IPS-11a (cell line): ENCODE data around the gene HDAC8.

Experiments
- H3K4me3 ChIP-seq: one replicate; pipeline ENCODE4 v1.5.1; 2013; ENCODE audit warnings: low read depth, low read length, control low read depth

HDAC8 gene

DNA sequence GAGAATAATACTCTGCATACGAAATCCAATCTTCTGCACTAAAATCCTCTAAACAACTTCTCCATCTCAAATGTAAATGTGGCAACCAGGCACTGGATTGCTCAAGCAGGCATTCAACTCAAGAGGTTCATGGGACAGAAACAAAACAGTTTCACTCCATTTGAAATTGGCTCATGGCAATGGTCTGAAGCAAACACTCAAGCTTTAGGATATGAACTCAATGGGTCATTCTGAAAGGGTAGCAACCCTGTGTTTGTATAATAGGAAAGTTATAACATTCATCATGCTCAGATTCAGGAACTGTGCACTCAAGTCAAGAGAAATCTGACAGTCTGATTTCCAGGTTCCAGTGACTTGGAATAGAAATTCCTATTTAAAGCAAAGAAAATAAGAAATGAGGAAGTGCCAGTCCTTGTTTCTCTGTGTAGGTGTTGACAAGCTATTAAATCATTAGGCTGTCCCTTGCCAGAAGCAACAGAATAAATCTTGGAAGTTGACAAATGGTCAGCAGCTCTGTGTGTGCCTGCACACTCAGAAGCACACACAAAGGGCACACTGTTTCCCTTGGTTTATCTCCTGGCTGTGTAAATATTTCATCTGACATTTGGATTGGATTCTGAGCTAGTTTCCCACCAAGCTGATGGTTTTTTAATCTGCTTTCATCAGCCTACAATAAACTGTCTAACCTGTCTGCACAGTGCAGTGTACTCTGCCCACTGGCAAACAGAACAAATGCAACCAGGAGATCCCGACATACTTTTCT is 191.0 kb downstream of the HDAC8 start:
- H3K4me3 ChIP-seq: no peak overlapping the region

DNA sequence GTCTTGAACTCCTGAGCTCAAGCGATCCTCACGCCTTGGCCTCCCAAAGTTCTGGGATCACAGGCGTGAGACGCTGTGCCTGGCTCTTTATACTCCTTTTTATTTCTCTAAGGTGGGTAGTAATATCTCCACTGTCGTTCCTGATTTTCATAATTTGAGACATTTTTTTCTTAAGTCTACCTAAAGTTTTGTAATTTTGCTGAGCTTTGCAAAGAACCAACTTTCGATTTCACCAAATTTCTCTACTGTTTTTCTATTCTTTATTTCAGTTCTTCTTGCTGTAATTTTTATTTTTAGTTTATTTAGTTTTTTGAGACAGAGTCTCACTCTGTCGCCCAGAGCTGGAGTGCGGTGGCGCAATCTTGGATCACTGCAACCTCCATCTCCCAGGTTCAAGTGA is 196.5 kb downstream of the HDAC8 start:
- H3K4me3 ChIP-seq: no peak overlapping the region

DNA sequence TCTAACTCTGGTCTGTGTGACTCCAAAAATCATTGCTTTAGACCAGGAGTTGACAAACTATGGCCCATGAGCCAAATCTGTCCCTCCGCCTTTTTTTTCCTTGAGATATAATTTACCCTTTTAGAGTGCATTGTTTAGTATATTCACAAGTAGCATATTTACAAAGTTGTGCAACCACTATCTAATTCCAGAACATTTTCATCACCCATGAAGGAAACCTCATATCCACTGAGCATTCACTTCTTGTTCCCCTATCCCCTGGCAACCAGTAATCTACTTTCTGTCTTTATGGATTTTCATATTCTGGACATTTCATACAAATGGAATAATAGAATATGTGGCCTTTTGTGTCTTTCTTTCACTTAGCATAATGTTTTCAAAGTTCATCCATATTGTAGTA is 199.5 kb downstream of the HDAC8 start:
- no peak overlapping the region for H3K4me3 ChIP-seq

DNA sequence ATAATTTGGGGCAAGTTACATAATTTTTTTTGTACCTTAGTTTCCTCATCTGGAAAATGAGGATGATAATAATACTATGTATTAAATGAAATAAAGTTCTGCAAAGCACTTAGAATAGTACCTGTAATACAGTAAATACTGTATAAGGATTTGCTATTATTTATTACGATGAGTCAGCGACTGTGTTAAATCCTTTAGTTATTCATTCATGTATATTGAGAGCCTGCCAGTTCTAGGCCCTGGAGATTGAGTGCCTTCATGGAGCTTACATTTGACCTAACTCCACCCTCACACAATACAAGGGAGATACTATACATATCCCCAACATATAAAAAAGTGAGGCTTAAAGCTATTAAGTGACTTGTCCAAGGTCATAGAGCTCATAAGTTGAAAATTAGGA is 199.9 kb downstream of the HDAC8 start:
- H3K4me3 ChIP-seq: no peak overlapping the region

DNA sequence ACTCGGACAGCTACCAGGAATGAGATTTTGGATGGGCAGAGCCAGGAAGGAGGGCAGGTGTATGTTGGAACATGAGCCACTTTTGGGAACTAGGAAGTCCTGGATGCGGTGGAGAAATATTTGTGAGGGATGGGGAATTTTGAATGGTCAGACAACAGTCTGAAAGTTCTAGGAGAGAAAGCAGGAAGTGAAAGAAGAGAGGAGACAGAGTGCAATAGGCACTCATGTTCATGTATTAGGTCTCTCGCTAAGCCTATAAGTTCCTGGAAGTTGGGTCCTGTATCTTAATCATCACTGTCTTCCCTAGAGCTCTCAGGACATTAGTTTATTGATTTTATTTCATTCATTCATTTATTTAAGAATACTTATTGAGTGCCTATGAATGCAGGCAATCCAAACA is 201.2 kb downstream of the HDAC8 start:
- H3K4me3 ChIP-seq: no peak overlapping the region

DNA sequence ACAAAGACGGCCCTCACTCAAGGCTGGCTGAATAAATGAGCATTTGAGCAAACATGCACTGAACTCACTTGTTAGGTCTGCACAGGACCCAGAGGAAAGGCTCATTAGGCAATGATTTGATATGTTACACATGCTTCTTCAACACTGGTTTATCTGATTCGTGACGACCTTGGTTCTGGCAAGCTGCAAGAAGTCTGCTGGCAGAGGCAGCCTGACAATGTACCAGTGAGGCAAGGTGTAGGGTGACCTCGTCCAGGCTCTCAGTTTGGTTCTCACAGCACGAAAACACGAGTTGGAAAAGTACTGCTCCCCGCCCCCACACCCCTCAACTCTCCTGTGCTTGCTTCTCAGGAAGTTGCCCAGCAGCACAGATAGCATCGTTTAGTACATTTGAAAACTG is 203.8 kb downstream of the HDAC8 start:
- no peak overlapping the region for H3K4me3 ChIP-seq

DNA sequence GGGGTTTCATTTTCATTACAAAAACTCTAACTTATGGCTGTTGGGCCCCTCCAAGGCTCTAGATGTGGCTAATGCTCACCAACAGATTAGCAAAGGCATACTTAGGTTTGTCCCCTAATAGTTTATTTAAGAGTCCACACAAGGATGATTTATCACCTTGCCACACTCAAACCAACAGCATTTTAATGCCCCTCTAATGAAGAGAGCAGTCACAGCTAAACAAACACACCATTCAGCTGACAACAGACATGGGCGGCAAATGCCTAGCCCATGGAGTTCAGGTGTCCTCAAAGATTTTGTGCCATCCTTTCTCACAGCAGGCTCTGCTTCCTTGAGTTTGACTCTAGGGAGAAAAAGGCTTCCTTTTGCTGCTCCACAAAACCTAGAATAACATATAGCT is 205.1 kb downstream of the HDAC8 start:
- no peak overlapping the region for H3K4me3 ChIP-seq

DNA sequence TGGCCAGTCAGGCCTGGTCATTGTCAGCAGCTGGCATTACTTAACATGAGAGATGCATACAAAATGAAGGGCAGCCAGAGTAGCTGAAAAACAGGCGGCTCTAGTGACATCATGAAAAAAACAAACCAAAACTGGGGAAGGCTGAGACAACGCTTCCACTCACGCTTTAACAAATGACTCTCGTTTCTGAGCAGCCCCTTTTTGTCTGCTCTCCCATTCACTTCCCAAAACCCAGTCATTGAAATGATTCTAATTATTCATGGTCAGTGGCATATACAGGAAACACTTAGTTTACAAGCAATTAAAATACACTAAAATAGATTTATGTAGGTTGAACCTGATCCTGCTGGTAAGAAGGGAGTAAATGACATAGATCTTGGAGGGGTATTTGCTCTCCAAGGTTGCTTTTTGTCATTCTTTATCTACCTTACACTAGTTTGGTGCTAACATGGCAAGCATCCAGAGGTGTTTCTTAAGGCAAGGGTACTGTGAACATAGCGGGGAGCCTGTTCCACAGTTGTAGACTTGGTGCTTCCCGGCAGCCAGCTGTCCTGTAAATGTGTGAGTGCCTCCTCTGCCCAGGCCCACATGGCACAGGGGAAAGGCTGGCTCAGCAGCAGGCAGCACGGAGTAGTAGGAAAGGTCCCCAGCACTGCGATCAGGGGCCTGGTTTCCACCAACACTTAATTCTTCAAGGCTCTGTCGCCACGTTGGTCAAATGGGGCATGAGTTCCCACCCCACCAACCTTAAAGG is 205.8 kb downstream of the HDAC8 start:
- no peak overlapping the region for H3K4me3 ChIP-seq

DNA sequence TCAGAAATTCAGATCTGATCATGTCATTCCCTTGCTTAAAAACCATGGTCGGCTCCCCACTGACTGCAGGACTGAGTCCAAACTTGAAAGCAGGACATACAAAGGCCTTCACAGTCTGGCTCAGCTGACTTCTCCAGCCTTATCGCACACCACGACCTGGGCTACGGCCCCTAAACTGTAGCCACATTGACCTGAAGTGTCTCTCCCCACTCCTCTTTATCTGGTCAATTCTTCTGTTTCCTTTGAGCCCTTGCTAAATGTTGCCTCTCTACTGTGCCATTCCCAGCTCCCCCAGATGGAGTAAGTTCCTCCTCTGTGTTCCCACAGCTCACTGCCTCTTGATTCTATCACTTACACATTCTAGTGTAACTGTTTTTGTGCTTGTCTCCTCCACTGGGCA is 206.5 kb downstream of the HDAC8 start:
- no peak overlapping the region for H3K4me3 ChIP-seq

DNA sequence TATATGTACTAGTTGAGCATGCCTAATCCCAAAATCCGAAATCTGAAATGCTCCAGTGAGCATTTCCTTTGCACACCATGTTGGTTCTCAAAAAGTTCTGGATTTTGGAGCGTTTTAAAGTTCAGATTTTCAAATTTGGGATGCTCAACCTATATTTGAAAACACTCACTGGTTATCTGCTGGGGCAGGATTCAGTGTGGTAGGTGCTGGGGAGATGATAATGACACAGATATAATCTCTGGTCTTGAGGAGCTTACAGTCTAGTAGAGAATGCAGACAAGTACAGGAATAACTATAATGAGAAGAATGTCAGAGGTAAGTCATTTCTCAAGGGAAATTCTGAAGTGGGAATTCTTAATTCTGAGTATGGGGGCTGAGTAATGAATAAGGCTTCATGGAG is 207.5 kb downstream of the HDAC8 start:
- no peak overlapping the region for H3K4me3 ChIP-seq

DNA sequence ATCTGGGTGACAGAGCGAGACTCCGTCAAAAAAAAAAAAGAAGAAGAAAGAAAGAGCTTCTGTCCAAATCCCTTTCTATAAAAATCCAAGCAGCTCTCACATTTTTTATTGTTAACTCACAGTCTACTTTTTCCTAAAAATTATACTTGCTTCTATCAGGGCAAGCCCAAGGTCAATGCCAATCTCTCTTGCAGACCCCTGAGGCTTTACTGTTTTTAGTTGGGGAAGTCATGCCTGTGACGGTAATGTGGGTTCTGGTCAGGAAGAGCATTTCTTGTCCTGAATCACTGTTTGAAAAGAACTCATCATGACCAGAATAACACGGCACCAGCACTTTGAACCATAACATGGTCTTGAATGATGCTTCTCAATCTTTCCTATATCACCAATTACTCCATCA is 212.3 kb downstream of the HDAC8 start:
- no peak overlapping the region for H3K4me3 ChIP-seq

DNA sequence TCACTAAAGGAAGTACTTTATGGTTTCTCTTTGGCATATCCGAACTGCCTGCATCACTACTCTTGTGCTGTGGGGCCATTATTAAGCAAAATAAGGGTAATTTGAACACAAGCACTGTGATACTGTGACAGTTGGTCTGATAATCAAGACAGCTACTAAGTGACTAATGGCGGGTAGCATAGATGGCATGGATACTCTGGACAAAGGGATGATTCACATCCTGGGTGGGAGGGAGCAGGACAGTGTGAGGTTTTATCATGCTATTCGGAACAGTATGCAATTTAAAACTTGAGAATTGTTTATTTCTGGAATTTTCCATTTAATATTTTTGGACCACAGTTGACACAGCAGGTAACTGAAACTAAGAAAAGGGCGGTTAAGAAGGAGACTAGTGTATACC is 214.3 kb downstream of the HDAC8 start:
- H3K4me3 ChIP-seq: no peak overlapping the region

DNA sequence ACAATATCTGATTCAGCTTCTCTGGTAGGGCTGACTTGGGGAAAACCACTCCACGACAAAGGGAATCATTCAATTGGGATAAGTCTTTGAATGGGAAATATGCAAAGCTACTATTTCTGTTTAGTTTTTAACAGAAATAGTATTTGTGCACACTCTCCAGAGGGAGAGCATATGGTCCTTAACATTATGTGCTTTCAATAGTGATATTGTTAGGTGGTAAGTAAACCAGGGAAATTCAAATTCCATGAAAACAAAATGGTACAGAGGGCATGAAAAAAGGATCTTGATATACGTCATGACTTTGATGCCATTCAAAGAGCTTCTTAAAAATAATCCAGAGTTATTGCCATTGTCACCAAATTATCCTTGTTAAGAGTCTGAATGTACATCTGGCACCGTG is 219.9 kb downstream of the HDAC8 start:
- no peak overlapping the region for H3K4me3 ChIP-seq

DNA sequence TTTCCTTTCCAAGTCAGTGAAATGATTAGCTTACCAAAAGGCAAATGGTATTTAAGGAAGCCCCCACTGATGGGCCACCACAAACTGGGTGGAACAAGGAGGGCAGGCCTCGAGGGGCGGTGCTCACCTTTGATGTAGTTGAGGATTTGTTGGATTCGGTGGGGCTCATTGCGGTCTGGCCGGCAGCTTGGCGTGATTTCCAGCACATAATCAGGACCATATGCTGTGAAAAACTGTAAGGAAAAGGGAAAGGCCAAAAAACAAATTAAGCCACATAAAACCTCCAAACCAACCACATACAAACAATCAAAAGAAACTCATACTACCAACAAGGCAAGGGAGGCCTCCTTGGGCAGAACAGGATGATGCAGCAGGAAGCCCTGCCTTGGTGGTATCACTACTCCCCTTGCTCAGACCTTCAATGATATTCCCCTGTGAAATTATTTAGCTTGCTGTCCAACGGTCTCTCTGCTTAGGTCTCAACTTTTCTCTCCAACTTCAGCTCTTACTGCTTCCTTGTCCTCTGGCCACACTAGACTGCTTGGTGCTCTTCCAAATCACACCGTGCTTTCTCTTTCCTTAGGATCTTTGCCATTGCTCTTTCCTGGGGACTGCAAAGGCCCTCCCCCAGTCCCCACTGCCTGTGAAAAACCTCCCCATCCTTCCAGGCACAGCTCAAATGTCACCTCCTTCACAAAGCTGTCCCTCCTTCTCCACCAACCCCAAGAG is 220.9 kb downstream of the HDAC8 start:
- H3K4me3 ChIP-seq: no peak overlapping the region

DNA sequence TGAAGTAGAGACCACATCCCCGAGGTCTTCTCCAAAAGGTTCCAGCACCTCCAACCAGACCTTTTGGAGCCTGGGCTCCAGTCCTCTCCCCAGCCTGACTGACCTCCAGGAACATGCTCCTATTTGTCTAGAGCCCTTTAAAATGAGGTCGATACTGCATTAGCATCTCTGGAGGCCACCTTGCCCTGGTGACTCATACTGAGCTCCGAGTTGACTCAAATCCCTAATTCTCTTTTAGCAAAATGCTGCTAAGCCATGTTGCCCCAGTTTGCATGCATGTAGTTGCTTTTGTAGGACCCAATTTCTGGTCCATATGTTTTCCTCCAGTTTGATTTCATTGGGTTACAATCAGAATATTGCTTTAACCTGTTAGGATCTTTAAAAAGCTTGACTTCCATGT is 223.5 kb downstream of the HDAC8 start:
- no peak overlapping the region for H3K4me3 ChIP-seq

DNA sequence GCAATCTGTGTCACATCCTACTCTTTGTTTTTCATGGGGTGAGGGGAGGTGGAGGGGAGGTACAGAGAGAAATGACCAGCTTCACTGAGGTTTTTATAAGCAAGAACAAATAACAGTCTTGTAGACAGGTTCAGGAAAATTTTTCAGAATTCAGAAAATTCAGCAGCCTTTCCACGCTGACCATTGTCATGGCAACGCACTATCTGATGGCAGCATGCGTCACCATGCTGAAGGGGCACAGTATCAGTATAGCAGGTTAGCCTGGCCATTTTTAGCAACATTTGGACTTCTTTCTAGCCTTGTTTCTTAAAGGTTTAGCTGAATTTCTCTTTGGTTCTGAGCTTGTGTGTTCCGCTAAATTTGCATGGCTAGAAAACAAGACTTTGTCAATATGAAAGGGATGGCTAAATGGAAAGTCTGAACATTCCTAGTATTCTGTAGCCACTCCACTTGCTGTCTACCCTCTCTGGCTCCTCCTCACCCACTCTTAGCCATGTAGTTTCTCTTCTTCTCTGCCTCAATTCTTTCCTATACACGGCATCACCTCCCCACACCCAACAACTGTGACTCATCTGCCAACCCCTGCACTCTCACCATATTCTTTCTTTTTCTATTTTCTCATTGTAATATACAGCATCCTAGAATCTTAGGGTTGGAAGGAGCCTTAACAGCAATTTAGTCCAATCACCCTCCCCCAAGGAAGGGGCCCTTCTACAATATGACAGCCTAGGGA is 224.2 kb downstream of the HDAC8 start:
- H3K4me3 ChIP-seq: no peak overlapping the region

DNA sequence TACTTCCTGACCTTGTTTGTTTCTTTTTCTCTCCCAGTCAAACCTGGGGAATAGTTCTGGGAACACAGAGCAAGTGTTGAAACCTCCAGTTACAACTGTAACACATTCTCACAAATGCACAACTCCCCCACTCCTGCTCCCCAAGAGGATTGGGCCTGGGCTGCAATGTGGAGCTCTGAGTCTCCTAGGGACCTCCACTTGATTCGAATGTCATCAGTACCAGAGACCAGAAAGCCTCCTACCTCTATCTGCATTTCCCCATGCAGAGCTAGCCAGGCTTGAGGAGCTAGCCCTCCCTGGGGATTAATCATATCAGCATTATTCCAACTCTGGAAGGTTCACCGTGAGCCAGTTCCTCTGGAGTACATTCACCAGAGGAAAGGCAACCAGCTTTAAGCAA is 225.3 kb downstream of the HDAC8 start:
- H3K4me3 ChIP-seq: no peak overlapping the region

DNA sequence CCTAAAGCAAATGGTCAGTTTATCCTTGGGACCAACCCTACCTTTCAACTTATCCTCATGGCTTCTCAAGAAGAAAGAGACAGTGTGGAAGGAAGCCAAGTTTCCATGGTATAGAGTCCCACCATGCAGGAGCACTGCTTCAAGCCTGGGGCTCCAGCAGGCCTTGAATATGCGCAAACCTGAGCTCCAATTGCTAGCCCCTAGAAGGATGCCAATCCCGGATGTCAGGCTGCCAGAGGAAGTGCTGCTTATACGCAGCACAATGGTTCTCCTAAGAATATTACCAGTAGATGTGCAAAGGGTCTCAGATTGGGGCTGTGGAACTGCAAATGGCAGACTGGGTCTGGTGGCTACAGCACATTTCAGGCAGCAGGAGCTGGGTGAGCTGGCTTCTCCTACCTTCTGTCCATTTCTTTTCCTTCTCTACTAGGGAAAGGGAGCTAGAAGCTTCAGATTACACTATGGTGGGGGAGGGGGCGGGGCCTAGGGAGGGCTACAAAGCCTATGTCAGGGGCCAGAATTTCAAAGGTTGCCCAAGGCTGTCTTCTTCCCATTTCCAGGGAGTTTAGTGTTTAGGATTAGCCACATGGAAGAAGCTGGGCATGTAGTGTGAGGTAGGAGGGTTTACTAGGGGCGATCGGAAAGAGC is 226.2 kb downstream of the HDAC8 start:
- H3K4me3 ChIP-seq: no peak overlapping the region

DNA sequence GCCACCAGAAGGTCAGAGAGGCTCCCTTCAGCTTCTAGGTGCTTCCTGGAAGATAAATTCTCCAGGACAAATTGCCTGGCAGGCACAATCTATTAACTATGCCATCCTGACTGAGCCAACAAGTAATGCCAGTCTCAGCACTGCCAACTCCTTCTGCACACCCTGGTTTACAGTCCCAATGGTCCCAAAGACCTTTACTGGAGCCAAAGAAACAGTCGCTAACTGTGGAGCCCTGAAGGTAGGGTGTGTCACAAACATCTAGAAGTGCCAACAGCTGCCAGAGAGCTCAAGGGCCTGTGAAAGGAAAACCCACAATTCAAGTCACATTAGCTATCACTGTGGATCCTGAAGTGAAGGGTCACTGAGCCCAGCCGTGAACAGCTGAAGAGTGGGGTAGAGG is 232.0 kb downstream of the HDAC8 start:
- H3K4me3 ChIP-seq: no peak overlapping the region

DNA sequence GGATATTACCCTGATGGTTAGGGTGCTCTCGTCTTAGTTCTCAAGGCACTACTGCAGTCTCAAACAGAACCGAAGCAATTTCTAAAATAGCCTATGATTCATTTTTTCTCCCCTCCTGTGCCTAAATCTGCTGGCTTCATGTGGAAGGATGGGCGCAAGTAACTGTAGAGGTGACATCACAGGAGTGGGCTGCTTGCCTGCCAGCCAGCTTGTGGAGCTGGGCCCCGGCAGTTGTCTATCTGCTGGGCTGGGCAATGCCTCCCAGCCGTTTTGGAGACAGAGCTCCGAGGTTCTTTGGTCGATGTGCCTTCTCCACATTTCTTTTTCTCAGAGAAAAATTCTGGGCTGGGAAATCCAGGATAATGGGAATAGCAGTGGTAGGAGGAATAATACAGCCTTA is 232.6 kb downstream of the HDAC8 start:
- H3K4me3 ChIP-seq: no peak overlapping the region

DNA sequence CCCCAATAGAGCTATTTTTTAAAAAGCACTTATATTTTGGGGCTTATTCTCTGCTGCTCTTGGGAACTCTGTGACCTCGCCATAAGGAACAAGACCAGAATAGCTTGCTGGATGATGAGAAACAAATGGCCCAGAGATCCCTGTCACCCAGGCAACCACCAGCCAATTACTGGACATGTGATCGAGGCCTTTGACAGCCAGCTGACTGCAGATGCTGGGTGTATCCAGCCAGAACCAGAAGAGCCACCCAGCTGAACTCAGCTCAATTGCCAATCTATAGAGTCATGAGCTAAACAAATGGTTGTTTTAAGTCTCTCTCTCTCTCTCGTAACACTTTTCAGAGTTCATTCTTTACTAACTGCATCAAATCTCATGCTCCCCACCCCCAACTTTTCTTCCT is 242.5 kb downstream of the HDAC8 start:
- no peak overlapping the region for H3K4me3 ChIP-seq
